A673 (cell line): ENCODE measurements around the gene DSE. TPM values are rescaled to one million over a fixed set of nuclear protein-coding genes. Genes with fewer than 3 reads are reported as not detected.

Experiments used
- BruUV-seq: library from RNA; stranded (reverse); fragments of 400-500 nt; replicated peaks from 2 replicates; lab custom pipeline; 2021; lab: Mats Ljungman, UMichigan
- CTCF ChIA-PET: fragments of 300-600 bp; sonication (Branson Sonifier 250); formaldehyde crosslinking; loops from one replicate; lab custom pipeline; 2022; ENCODE audit warnings: antibody characterized with exemption; lab: Charles Lee
- POLR2A ChIA-PET: fragments of 300-600 bp; sonication (Branson Sonifier 250); formaldehyde crosslinking; loops from one replicate; lab custom pipeline; 2022; ENCODE audit warnings: antibody characterized with exemption; ENCODE audit not compliant: low non-redundant PET; lab: Charles Lee
- DNase-seq: peaks from one replicate; pipeline ENCODE4 v3.0.0-alpha.2; 2015; ENCODE audit warnings: low spot score
- H3K27ac ChIP-seq: fragments of 200-600 bp; sonication (generic); 2 replicates; pipeline ENCODE4 v1.5.1; 2016; ENCODE audit warnings: mixed run types, low read depth, mild to moderate bottlenecking, mixed read lengths, antibody characterized with exemption, low read length; ENCODE audit not compliant: poor library complexity, severe bottlenecking
- H3K27me3 ChIP-seq: fragments of 200-600 bp; sonication (generic); replicated peaks from 2 replicates; pipeline ENCODE4 v1.6.1; 2017; ENCODE audit warnings: mixed run types, low read depth, mild to moderate bottlenecking, mixed read lengths, antibody characterized with exemption, low read length; ENCODE audit not compliant: insufficient read depth, poor library complexity
- H3K36me3 ChIP-seq: fragments of 200-600 bp; sonication (generic); 2 replicates; pipeline ENCODE4 v1.6.1; 2016; ENCODE audit warnings: mixed run types, mild to moderate bottlenecking, mixed read lengths, antibody characterized with exemption, low read length; ENCODE audit not compliant: insufficient read depth, poor library complexity, severe bottlenecking
- H3K4me1 ChIP-seq: fragments of 200-600 bp; sonication (generic); 2 replicates; pipeline ENCODE4 v1.6.1; 2017; ENCODE audit warnings: mixed run types, mild to moderate bottlenecking, mixed read lengths, antibody characterized with exemption, low read length; ENCODE audit not compliant: insufficient read depth, poor library complexity, severe bottlenecking
- H3K4me3 ChIP-seq: fragments of 200-600 bp; sonication (generic); 2 replicates; pipeline ENCODE4 v1.5.1; 2016; ENCODE audit warnings: low read depth, mixed run types, mild to moderate bottlenecking, mixed read lengths, low read length; ENCODE audit not compliant: poor library complexity, severe bottlenecking
- H3K9me3 ChIP-seq: fragments of 200-600 bp; sonication (generic); 2 replicates; pipeline ENCODE4 v1.6.1; 2016; ENCODE audit warnings: mixed run types, low read depth, mild to moderate bottlenecking, mixed read lengths, antibody characterized with exemption, low read length; ENCODE audit not compliant: poor library complexity, severe bottlenecking
- EZH2 ChIP-seq: fragments of 200-600 bp; sonication (generic); IDR thresholded peaks from 2 replicates; pipeline ENCODE4 v1.6.1; 2017; ENCODE audit warnings: borderline replicate concordance, low read depth, mild to moderate bottlenecking, mixed read lengths, antibody characterized with exemption, low read length; ENCODE audit not compliant: poor library complexity, severe bottlenecking
- intact Hi-C: fragments of 100-400 bp; cut with micrococcal nuclease; formaldehyde crosslinking; loops from one replicate; pipeline ENCODE4 v1.10.0; 2022; ENCODE audit not compliant: unreplicated experiment
- total RNA-seq: library from RNA; stranded (reverse); gene quantifications from 2 replicates; pipeline ENCODE4 v1.2.3, GENCODE V29; 2021
- TF ChIP-seq, protein P1 (sequence below): fragments of 300-800, 200-600 bp; sonication (generic); conservative IDR thresholded peaks from 2 replicates; pipeline ENCODE4 v1.5.1; 2017; ENCODE audit warnings: low read depth, mild to moderate bottlenecking, antibody characterized with exemption, low read length, moderate library complexity, mixed read lengths

The DSE gene
- total RNA-seq, 1 experiment from 2014 or later = 31.4 TPM

DNA sequence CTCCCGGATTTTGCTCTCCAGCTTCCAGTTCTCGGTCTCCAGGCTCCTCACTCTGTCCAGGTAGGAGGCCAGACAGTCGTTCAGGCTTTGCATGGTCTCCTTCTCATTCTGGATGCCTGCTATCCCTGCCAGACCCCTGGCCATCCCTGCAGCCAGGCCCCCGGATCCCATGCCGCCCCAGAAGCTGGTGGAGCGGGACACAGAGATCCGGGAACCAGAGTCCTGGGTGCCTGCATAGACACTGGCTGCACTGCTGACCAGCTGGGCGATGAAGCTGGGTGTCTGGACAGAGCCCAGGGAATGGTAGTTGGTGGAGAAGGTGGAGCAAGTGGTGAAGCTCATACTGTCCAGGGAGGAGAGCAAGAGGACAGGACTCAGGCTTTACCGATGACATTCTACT, 87.5 kb downstream of the DSE start:
- CTCF ChIA-PET = no interaction called here
- no peaks in the 10 kb centered on the region for H3K9me3 ChIP-seq
- peaks cover 13% of the 10 kb centered on the region for H3K27me3 ChIP-seq
- POLR2A ChIA-PET = no interaction called here
- BruUV-seq = no TSS peak
- TF ChIP-seq, protein P1, sequence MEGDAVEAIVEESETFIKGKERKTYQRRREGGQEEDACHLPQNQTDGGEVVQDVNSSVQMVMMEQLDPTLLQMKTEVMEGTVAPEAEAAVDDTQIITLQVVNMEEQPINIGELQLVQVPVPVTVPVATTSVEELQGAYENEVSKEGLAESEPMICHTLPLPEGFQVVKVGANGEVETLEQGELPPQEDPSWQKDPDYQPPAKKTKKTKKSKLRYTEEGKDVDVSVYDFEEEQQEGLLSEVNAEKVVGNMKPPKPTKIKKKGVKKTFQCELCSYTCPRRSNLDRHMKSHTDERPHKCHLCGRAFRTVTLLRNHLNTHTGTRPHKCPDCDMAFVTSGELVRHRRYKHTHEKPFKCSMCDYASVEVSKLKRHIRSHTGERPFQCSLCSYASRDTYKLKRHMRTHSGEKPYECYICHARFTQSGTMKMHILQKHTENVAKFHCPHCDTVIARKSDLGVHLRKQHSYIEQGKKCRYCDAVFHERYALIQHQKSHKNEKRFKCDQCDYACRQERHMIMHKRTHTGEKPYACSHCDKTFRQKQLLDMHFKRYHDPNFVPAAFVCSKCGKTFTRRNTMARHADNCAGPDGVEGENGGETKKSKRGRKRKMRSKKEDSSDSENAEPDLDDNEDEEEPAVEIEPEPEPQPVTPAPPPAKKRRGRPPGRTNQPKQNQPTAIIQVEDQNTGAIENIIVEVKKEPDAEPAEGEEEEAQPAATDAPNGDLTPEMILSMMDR = no peak
- H3K4me3 ChIP-seq = no peak overlapping the region
- no peak overlapping the region for H3K27ac ChIP-seq
- no peak for DNase-seq
- intact Hi-C loops = no loop called here
- no peaks in the 10 kb centered on the region for H3K4me1 ChIP-seq
- H3K36me3 ChIP-seq = no peaks in the 10 kb centered on the region

DNA sequence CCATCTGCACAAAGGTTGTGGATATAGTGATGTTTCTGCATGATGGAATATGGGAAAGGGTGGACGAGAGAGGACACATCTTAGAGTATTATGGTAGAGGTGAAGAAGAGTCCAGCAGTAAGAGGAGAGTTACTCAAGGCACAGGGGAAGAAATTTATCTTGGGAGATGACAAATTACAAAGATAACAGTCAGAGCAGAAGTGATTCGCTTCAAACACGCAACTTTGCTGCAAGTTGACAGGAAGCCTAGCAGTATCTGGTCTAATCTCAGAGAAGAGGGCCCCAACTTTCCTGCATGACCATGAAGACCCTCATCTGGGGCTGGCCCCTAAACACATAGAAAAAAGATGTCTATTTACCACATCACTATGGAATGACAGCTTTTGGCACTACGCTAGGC, 89.2 kb downstream of the DSE start:
- POLR2A ChIA-PET = no interaction called here
- intact Hi-C loops = no loop called here
- TF ChIP-seq, protein P1 = no peak
- TF ChIP-seq EZH2 = no peak

DNA sequence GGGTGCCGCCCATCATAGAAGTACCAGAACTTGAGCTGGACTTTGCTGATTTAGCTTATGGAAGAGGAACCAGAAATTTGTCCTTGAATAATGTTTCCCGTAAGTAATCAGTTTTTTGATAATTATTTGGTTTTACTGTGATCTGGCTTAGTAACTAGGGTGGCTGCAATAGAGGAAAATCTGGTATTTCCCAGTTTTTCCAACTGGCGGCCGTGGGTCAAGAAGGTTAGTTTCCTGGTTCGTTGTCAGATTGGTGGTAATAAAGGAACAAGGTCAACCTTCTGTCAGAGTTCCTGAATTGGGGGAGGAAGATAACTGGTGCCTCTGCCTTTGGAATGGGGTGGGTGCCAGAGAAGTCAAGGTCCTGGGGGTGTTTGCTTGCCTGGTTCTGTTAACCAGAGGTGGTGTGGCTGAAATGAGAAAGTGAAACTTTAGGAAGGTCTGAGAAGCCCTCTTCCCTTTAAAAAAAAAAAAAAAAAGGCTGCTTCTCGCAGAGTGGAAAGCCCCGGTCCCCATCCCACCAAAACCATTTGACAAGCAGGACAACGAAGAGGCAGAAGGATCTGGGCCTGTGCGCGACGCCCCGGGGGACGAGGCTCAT, 90.7 kb downstream of the DSE start, which contains the start of gene CALHM6:
TSS of gene CALHM6 (plus strand) at position 45 of the 601 bp plus-strand sequence. CDS start at position 600, 555 bp downstream.
- no peaks in the 10 kb centered on the region for H3K36me3 ChIP-seq
- H3K27ac ChIP-seq = no peak within 1 kb of the TSS
- DNase-seq = no peak
- no peaks in the 10 kb centered on the region for H3K4me1 ChIP-seq
- ChIA-PET POLR2A (no interaction called here), CTCF (no interaction called here)
- no peaks in the 10 kb centered on the region for H3K9me3 ChIP-seq
- no peak within 1 kb of the TSS for H3K4me3 ChIP-seq
- intact Hi-C loops = no loop called here
- no TSS peak for BruUV-seq
- TF ChIP-seq, protein P1 = no peak
- TF ChIP-seq EZH2 = no peak
- H3K27me3 ChIP-seq = peaks cover 15% of the 10 kb centered on the region

More for the DNA sequence above, 89.2 kb downstream of the DSE start:
- no TSS peak for BruUV-seq
- CTCF ChIA-PET = no interaction called here
- no peak for DNase-seq
- H3K36me3 ChIP-seq = no peaks in the 10 kb centered on the region
- no peaks in the 10 kb centered on the region for H3K9me3 ChIP-seq
- no peak overlapping the region for H3K4me3 ChIP-seq
- no peaks in the 10 kb centered on the region for H3K4me1 ChIP-seq
- H3K27me3 ChIP-seq = peaks cover 15% of the 10 kb centered on the region
- no peak overlapping the region for H3K27ac ChIP-seq
